HepG2 (cell line): ENCODE data around the gene SERPINI1. TPM values are rescaled to one million over a fixed set of nuclear protein-coding genes. Genes with fewer than 3 reads are reported as not detected.

Experiments
- ATAC-seq: fragments of 200-7000 bp; cut with Tn5 transposase; 3 replicates; pipeline ENCODE4 v1.9.1; 2020; ENCODE audit warnings: mild to moderate bottlenecking, moderate library complexity
- BruUV-seq: library from RNA; stranded (reverse); fragments of 400-500 nt; replicated peaks from 2 replicates; lab custom pipeline; 2021; lab: Mats Ljungman, UMichigan
- CTCF ChIA-PET: fragments of 300-600 bp; formaldehyde crosslinking; extraction: SDS; loops from one replicate; lab custom pipeline; 2021; ENCODE audit warnings: low total read pairs, inconsistent platforms, low intra/inter-chr PET ratio; lab: Yijun Ruan, JAX
- POLR2A ChIA-PET: fragments of 350-600 bp; sonication (Branson Sonifier 250); formaldehyde crosslinking; loops from one replicate; lab custom pipeline; 2020; ENCODE audit warnings: antibody characterized with exemption, inconsistent platforms; lab: Yijun Ruan, JAX
- DNase-seq: peaks from one replicate; pipeline ENCODE4 v3.0.0-alpha.2; 2015; ENCODE audit warnings: low spot score
- FAIRE-seq: peaks from 3 replicates; lab custom pipeline; 2011; peaks lifted over from hg19 to GRCh38; lab: Jason Lieb, UNC
- H2AFZ ChIP-seq: one replicate; pipeline ENCODE4 v1.6.1; 2011; ENCODE audit warnings: low read length, inconsistent platforms
- H3K27ac ChIP-seq: fragments of 300-600 bp; 3 replicates; pipeline ENCODE4 v1.8.0; 2011; ENCODE audit warnings: mixed run types, mild to moderate bottlenecking, mixed read lengths, low read length, inconsistent platforms; ENCODE audit not compliant: insufficient read depth; ENCODE audit errors: extremely low read length
- H3K27me3 ChIP-seq, 2 experiments: fragments of 200-600 bp in 1 of 2; 2 replicates in 1 of 2; 3 replicates in 1 of 2; pipeline versions ENCODE4 v1.6.0 to v1.8.0; 2011; ENCODE audit warnings: low read length in 2 of 2, mild to moderate bottlenecking in 2 of 2, moderate library complexity in 2 of 2, inconsistent platforms in 1 of 2; ENCODE audit not compliant: insufficient read depth in 2 of 2, control insufficient read depth in 1 of 2
- H3K36me3 ChIP-seq, 2 experiments: fragments of 200-600 bp in 1 of 2; replicated peaks in 1 of 2; 2 replicates in 1 of 2; 3 replicates in 1 of 2; pipeline versions ENCODE4 v1.5.1 to v1.8.0; 2011; ENCODE audit warnings: low read length in 2 of 2, inconsistent platforms in 1 of 2; ENCODE audit not compliant: insufficient read depth in 2 of 2, control insufficient read depth in 1 of 2
- H3K4me1 ChIP-seq: 2 replicates; pipeline ENCODE4 v1.5.1; 2012; ENCODE audit warnings: low read length, inconsistent platforms; ENCODE audit not compliant: insufficient read depth
- H3K4me2 ChIP-seq: 2 replicates; pipeline ENCODE4 v1.6.0; 2011; ENCODE audit warnings: low read depth, low read length, inconsistent platforms
- H3K4me3 ChIP-seq, 3 experiments: fragments of 200-600 bp in 1 of 3; sonication (generic), shearing (Covaris generic) in 1 of 3; replicated peaks in 1 of 3; 2 replicates each; pipeline ENCODE4 v1.5.1; 2011 to 2016; ENCODE audit warnings: low read length in 3 of 3, inconsistent platforms in 2 of 3, low read depth in 2 of 3, mild to moderate bottlenecking in 2 of 3, control low read depth in 1 of 3, mixed read lengths in 1 of 3; ENCODE audit not compliant: insufficient read depth in 1 of 3
- H3K79me2 ChIP-seq: one replicate; pipeline ENCODE4 v1.6.1; 2011; ENCODE audit warnings: low read length, inconsistent platforms; ENCODE audit not compliant: insufficient read depth
- H3K9ac ChIP-seq: 2 replicates; pipeline ENCODE4 v1.6.0; 2011; ENCODE audit warnings: mild to moderate bottlenecking, low read depth, low read length, inconsistent platforms; ENCODE audit not compliant: insufficient read depth
- H3K9me3 ChIP-seq: 2 replicates; pipeline ENCODE4 v1.5.1; 2012; ENCODE audit warnings: mild to moderate bottlenecking, low read length
- H4K20me1 ChIP-seq: 2 replicates; pipeline ENCODE4 v1.6.0; 2011; ENCODE audit warnings: inconsistent platforms, mild to moderate bottlenecking, low read length, moderate library complexity; ENCODE audit not compliant: insufficient read depth
- KIAA2018 ChIP-seq: sonication (generic); formaldehyde crosslinking; IDR thresholded peaks from 2 replicates; pipeline ENCODE4 v1.5.0; 2020; ENCODE audit warnings: mild to moderate bottlenecking, missing genetic modification reagents, borderline replicate concordance
- PHB2 ChIP-seq: fragments of 450-650 bp; IDR thresholded peaks from 2 replicates; pipeline ENCODE4 v1.6.1; 2018; ENCODE audit not compliant: partially characterized antibody
- ZNF33B ChIP-seq: sonication (generic); formaldehyde crosslinking; IDR thresholded peaks from 2 replicates; pipeline ENCODE4 v1.5.1; 2020; ENCODE audit warnings: mild to moderate bottlenecking, missing genetic modification reagents
- ZNF768 ChIP-seq: sonication (generic); formaldehyde crosslinking; IDR thresholded peaks from 2 replicates; pipeline ENCODE4 v1.4.0; 2020; ENCODE audit warnings: missing genetic modification reagents
- WGBS: methylation state at CpG from one replicate; pipeline ENCODE4 v1.1.6; 2017; ENCODE audit warnings: low lambda C conversion rate; 5-methylcytosine and 5-hydroxymethylcytosine counted together
- in situ Hi-C: cut with HindIII; loops from 2 replicates; pipeline ENCODE4 v1.10.0; 2017; ENCODE audit warnings: low pct_unique_long_range_greater_than_20kb; ENCODE audit not compliant: extremely low pct_ligation_motif_present
- intact Hi-C: fragments of 100-400 bp; cut with micrococcal nuclease; formaldehyde crosslinking; loops from one replicate; pipeline ENCODE4 v1.10.0; 2022; ENCODE audit not compliant: unreplicated experiment
- polyA plus RNA-seq, 8 experiments: library from polyadenylated mRNA; depleted of rRNA in 3 of 8; stranded (reverse) in 7 of 8; unstranded in 1 of 8; fragments of >200 nt; fragmentation: Illumina TruSeq in 4 of 8; extraction: Trizol in 4 of 8; gene quantifications; 2 replicates each; pipeline versions ENCODE4 v1.2.1 to v1.2.3, GENCODE V29; 2011 to 2016; ENCODE audit warnings: low read depth in 4 of 8, missing spikeins in 1 of 8, mixed read lengths in 1 of 8; ENCODE audit not compliant: insufficient read depth in 1 of 8
- total RNA-seq, 5 experiments: library from RNA; depleted of rRNA; stranded (reverse); fragments of >200 nt; fragmentation: Illumina TruSeq; extraction: Trizol; gene quantifications; 2 replicates each; pipeline ENCODE4 v1.2.3, GENCODE V29; 2016; ENCODE audit warnings: low read depth in 1 of 5

The SERPINI1 gene
- total and polyA plus RNA-seq, 2 of the 13 experiments (the other 11 are each of a cell fraction or from before 2014, with no cell fraction given), result 14.7 to 58.0 TPM

DNA sequence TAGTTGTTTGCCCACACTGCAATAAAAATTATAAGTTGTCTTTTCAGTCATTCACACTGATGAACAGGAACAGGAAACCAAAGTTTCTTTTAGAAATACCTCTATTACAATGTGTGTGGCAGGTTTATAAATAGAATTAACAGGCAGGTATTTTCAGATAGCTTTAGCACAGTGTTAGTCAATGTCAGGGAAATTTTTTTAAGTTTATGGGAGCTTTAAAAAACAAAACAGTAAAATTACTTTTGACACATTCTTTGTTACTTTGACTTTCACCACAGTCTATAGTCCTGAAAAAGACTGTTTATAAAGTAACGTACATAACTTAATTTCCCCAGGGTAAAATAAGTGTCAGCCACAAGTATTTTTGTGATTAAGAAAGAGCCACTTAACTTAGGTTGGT, 38.1 kb downstream of the SERPINI1 start:
- no peaks in the 10 kb centered on the region for H3K79me2 ChIP-seq
- H3K9me3 ChIP-seq, result peaks cover 10% of the 10 kb centered on the region
- TF ChIP-seq ZNF768 (CRISPR knock-in tag), result no peak
- no peak overlapping the region for H3K27ac ChIP-seq
- intact Hi-C loops (loop anchor here (1.0 kb wide), 1 partner anchor 24 kb away; no protein-coding TSS in a partner anchor), in situ Hi-C loops (no loop called here)
- H3K4me2 ChIP-seq, result no peak overlapping the region
- whole genome bisulfite sequencing, result 83% methylated on average over 1 of the region's 1 CpG
- no peak overlapping the region for H3K4me3 ChIP-seq
- no peaks in the 10 kb centered on the region for H3K27me3 ChIP-seq
- FAIRE-seq (no peak), DNase-seq (no peak), ATAC-seq (no peak)
- no peaks in the 10 kb centered on the region; the same call in 1 of the 2 replicates for H4K20me1 ChIP-seq
- no peak overlapping the region for H2AFZ ChIP-seq
- BruUV-seq, result no TSS peak
- no peaks in the 10 kb centered on the region for H3K36me3 ChIP-seq
- H3K9ac ChIP-seq, result no peak overlapping the region
- H3K4me1 ChIP-seq, result no peaks in the 10 kb centered on the region
- ChIA-PET POLR2A (no interaction called here), CTCF (no interaction called here)

- intact Hi-C loops (no loop called here), in situ Hi-C loops (no loop called here)
- ChIA-PET POLR2A (no interaction called here), CTCF (no interaction called here)
- Histone ChIP-seq H3K36me3 (no peaks in the 10 kb centered on the region), H2AFZ (no peak overlapping the region), H3K4me1 (peaks cover 7% of the 10 kb centered on the region; the same call in 1 of the 2 replicates), H3K27ac (no peak overlapping the region), H3K4me2 (no peak overlapping the region), H3K79me2 (no peaks in the 10 kb centered on the region), H3K4me3 (no peak overlapping the region), H3K9me3 (peaks cover 12% of the 10 kb centered on the region), H3K27me3 (no peaks in the 10 kb centered on the region), H4K20me1 (no peaks in the 10 kb centered on the region; the same call in 1 of the 2 replicates), H3K9ac (no peak overlapping the region)
- FAIRE-seq (no peak), ATAC-seq (no peak), DNase-seq (no peak)
- no TSS peak for BruUV-seq
- TF ChIP-seq KIAA2018 (CRISPR knock-in tag) (no peak), ZNF33B (no peak), PHB2 (no peak)
- WGBS, result 53% methylated on average over 4 of the region's 4 CpGs
Observed at GRCh38 chr3:167776066-167776685, 40.7 kb downstream of the SERPINI1 start.
